HG02943 (cell line): ENCODE measurements around the gene TEAD3.

ENCODE experiments used
- ATAC-seq: cut with Tn5 transposase; IDR thresholded peaks from one replicate; pipeline ENCODE4 v1.9.1; 2021; ENCODE audit warnings: mild to moderate bottlenecking, low read depth, moderate library complexity; ENCODE audit not compliant: unreplicated experiment

TEAD3 gene

GRCh38 chr6:35477028-35477427, 19.9 kb downstream of the TEAD3 start:
- ATAC-seq, result no peak

- ATAC-seq, result no peak
Measured at GRCh38 chr6:35476004-35476403, 20.9 kb downstream of the TEAD3 start.

GRCh38 chr6:35475573-35475972, 21.3 kb downstream of the TEAD3 start:
- no peak for ATAC-seq

- no peak for ATAC-seq
Measured at GRCh38 chr6:35474942-35475570, 21.8 kb downstream of the TEAD3 start.

- ATAC-seq, result no peak
Measured at GRCh38 chr6:35474131-35474941, 22.5 kb downstream of the TEAD3 start.

- no peak for ATAC-seq
Measured at GRCh38 chr6:35473850-35474130, 23.1 kb downstream of the TEAD3 start.

GRCh38 chr6:35473075-35473849, 23.6 kb downstream of the TEAD3 start:
- ATAC-seq, result no peak

GRCh38 chr6:35471836-35472345, 25.0 kb downstream of the TEAD3 start:
- no peak for ATAC-seq

GRCh38 chr6:35470663-35471120, 26.2 kb downstream of the TEAD3 start:
- no peak for ATAC-seq

GRCh38 chr6:35469751-35470662, 26.9 kb downstream of the TEAD3 start:
- no peak for ATAC-seq

GRCh38 chr6:35468980-35469750, 27.7 kb downstream of the TEAD3 start:
- ATAC-seq, result peak; percentile 7

GRCh38 chr6:35468181-35468979, 28.5 kb downstream of the TEAD3 start, which contains the start of gene RPL10A:
Gene RPL10A (plus strand): TSS chr6:35468401. CDS start chr6:35468435, 34 bp downstream.
- peak; percentile 63 for ATAC-seq

- ATAC-seq, result no peak
Measured at GRCh38 chr6:35465646-35466045, 31.2 kb downstream of the TEAD3 start.

GRCh38 chr6:35463292-35463691, 33.6 kb downstream of the TEAD3 start:
- ATAC-seq, result no peak

GRCh38 chr6:35461270-35461669, 35.6 kb downstream of the TEAD3 start:
- no peak for ATAC-seq

GRCh38 chr6:35457907-35458306, 39.0 kb downstream of the TEAD3 start:
- no peak for ATAC-seq

- ATAC-seq, result no peak
Measured at GRCh38 chr6:35454391-35455110, 42.3 kb downstream of the TEAD3 start.

GRCh38 chr6:35453236-35453635, 43.6 kb downstream of the TEAD3 start:
- no peak for ATAC-seq
